Transverse colon (tissue), 4 donors: ENCODE data around the gene STX12. TPM values are rescaled to one million over a fixed set of nuclear protein-coding genes. Genes with fewer than 3 reads are reported as not detected.

Experiments
- DNase-seq: peaks from one replicate; pipeline ENCODE4 v3.0.0-alpha.2; 2019
- H3K27ac ChIP-seq, 4 donors: fragments of 200-600 bp; sonication (generic); 2 replicates each; pipeline ENCODE4 v1.5.1; 2016 to 2018; ENCODE audit warnings: inconsistent platforms in 4 of 4
- H3K27me3 ChIP-seq: fragments of 200-600 bp; sonication (generic); 2 replicates; pipeline ENCODE4 v1.5.1; 2017; ENCODE audit warnings: inconsistent platforms
- H3K36me3 ChIP-seq, 4 donors: fragments of 200-600 bp; sonication (generic); 2 replicates each; pipeline ENCODE4 v1.5.1; 2017 to 2019; ENCODE audit warnings: inconsistent platforms in 4 of 4
- H3K4me1 ChIP-seq, 4 donors: fragments of 200-600 bp; sonication (generic); 2 replicates each; pipeline ENCODE4 v1.5.1; 2017 to 2020; ENCODE audit warnings: inconsistent platforms in 4 of 4
- H3K4me3 ChIP-seq, 4 donors: fragments of 200-600 bp; sonication (generic); 1 replicate in 1 of 4; 2 replicates in 3 of 4; pipeline versions ENCODE4 v1.5.1 to v1.6.1; 2017 to 2019; ENCODE audit warnings: inconsistent platforms in 4 of 4
- H3K9me3 ChIP-seq, 2 donors: fragments of 200-600 bp; sonication (generic); 2 replicates each; pipeline ENCODE4 v1.5.1; 2017 to 2019; ENCODE audit warnings: inconsistent platforms in 2 of 2
- CTCF ChIP-seq, 5 experiments: fragments of 200-600 bp in 3 of 5; fragments of 450-650 bp in 2 of 5; sonication (generic) in 3 of 5; IDR thresholded peaks; 1 replicate in 2 of 5; 2 replicates in 3 of 5; pipeline ENCODE4 v1.5.1; 2016 to 2017; ENCODE audit warnings: antibody characterized with exemption in 5 of 5, inconsistent platforms in 3 of 5, mild to moderate bottlenecking in 2 of 5, moderate library complexity in 1 of 5
- EP300 ChIP-seq: sonication (generic); formaldehyde crosslinking; IDR thresholded peaks from one replicate; pipeline ENCODE4 v1.6.1; 2017; ENCODE audit warnings: antibody characterized with exemption, low read depth
- POLR2A ChIP-seq: fragments of 450-650 bp; IDR thresholded peaks from one replicate; pipeline ENCODE4 v1.6.1; 2016; ENCODE audit warnings: antibody characterized with exemption, mild to moderate bottlenecking, moderate library complexity
- POLR2AphosphoS5 ChIP-seq, 3 donors: sonication (generic); formaldehyde crosslinking; IDR thresholded peaks; one replicate each; pipeline ENCODE4 v1.6.1; 2016; ENCODE audit warnings: antibody characterized with exemption in 3 of 3
- WGBS, 2 donors: methylation state at CpG; one replicate each; pipeline ENCODE4 v1.1.5; 2018; ENCODE audit warnings: low coverage in 1 of 2; 5-methylcytosine and 5-hydroxymethylcytosine counted together
- in situ Hi-C, 4 donors: fragments of 200-750 bp; cut with MboI; loops; one replicate each; pipeline versions ENCODE4 v1.15.0 to v1.15.1; 2017; ENCODE audit warnings: low sequenced_read_pairs in 3 of 4, low pct_ligation_motif_present in 1 of 4, low pct_unique_long_range_greater_than_20kb in 1 of 4
- intact Hi-C: fragments of 100-400 bp; cut with DNase I; formaldehyde crosslinking; loops from one replicate; pipeline ENCODE4 v1.15.1; 2023; ENCODE audit warnings: low total_unique reads
- total RNA-seq, 4 donors: library from RNA; depleted of rRNA; stranded (reverse); fragments of >200 nt; gene quantifications; one replicate each; pipeline ENCODE4 v1.1.0, GENCODE V29; 2016

Gene STX12
- total RNA-seq, 4 donors from 2014 or later: 11.3 to 65.3 (median 47.6) TPM

DNA sequence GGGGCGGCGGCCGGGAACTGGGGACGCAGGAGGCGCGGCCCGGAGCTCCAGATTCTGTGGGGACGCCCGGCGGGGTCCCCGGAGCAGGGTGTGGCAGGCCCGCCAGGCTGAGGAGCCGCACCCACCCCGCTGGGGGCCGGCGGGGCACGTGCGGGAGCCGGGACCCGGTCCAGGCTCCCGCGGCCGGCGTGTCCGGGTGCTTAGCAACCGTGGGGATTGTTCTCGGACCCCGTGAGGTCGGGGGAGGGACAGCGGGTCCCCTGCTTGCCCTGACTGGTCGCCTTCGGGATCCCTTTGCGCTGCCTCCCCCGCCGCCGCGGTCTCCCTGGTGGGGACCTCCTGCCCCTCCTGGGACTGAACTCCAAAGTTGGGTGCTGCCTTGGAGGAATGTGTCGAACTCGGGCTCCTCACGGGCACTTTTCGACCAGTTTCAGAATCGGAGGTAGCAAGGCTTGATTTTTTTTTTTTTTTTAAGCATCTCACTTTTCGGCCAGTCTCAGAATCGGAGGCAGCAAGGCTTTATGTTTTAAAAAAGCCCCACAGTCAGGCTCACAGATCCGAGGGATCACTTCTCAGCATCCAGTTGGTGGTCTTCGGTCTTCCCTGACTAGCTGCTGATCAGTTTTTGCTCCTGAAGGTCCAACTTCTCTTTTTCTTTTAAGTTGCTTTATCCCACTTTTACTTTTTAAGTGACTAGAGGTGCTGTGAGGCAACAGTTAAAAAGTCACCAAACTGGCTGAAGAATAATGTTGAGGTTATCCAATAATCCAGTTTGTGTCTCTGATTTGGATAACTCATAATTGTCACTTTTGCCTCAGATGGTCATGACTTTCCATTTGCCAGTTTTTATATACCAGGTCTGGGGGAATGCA, 46.6 kb upstream of the STX12 start:
- intact Hi-C loops: loop anchor here (10.0 kb wide), 1 partner anchor 52 kb away; the partner anchor contains the start of gene IFI6
- H3K4me1 ChIP-seq: peaks cover 4 to 24% (median 15%) of the 10 kb centered on the region in 4 donors
- no peaks in the 10 kb centered on the region for H3K9me3 ChIP-seq
- 1% methylated on average over 44 of the region's 46 CpGs; no CpG with 5 or more reads in 1 of the 2 donors for WGBS, 2 donors
- in situ Hi-C loops: loop anchor here in 1 of 4 donors (10.0 kb wide), 1 partner anchor 52 kb away; the partner anchor contains the start of gene IFI6
- peak; percentile 54 for DNase-seq
- no peaks in the 10 kb centered on the region for H3K27me3 ChIP-seq
- peaks cover 0 to 8% (median 0%) of the 10 kb centered on the region in 4 donors for H3K36me3 ChIP-seq
- peak overlapping the region; percentile 96 to 100 (median 98) for H3K27ac ChIP-seq
- TF ChIP-seq POLR2AphosphoS5 (IDR thresholded peaks at IDR 0.05): no peak
- TF ChIP-seq CTCF (IDR thresholded peaks at IDR 0.05): no peak
- no peak for TF ChIP-seq EP300
- TF ChIP-seq POLR2A: no peak
- H3K4me3 ChIP-seq: peak overlapping the region; percentile 89 to 100 (median 94)

DNA sequence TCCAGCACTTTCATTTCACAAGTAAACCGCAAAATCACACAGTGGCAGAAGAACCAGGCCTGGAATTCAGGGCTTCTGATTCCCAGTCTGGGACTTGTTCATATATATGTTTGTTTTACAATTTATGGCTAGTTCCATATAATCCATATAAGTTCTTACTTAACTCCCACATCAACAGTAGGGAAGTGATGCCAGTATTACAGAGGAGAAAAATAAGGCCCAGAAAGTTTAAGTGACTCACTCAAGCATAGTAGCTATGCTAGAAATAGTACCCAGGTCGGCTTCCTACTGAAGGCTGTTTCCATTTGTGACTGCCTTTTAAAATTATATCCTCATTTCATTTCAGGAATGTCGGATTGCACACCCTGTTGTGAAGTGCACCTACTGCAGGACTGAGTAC, 45.9 kb upstream of the STX12 start:
- Histone ChIP-seq H3K27ac (peak overlapping the region; percentile 96 to 100 (median 98)), H3K4me3 (peak overlapping the region in 2 of 4 donors; percentile 89 to 100), H3K27me3 (no peaks in the 10 kb centered on the region), H3K36me3 (peaks cover 0 to 8% (median 0%) of the 10 kb centered on the region in 4 donors), H3K9me3 (no peaks in the 10 kb centered on the region), H3K4me1 (peaks cover 4 to 24% (median 15%) of the 10 kb centered on the region in 4 donors)
- intact Hi-C loops: loop anchor here (10.0 kb wide), 1 partner anchor 52 kb away; the partner anchor contains the start of gene IFI6
- in situ Hi-C loops: loop anchor here in 1 of 4 donors (10.0 kb wide), 1 partner anchor 52 kb away; the partner anchor contains the start of gene IFI6
- WGBS, 2 donors: 58 to 68% methylated on average over 3 of the region's 3 CpGs
- TF ChIP-seq EP300 (no peak), POLR2A (no peak), CTCF (IDR thresholded peaks at IDR 0.05) (no peak), POLR2AphosphoS5 (IDR thresholded peaks at IDR 0.05) (no peak)
- DNase-seq: no peak

GRCh38 chr1:27736252-27736651, 36.8 kb upstream of the STX12 start:
- peaks cover 0 to 36% (median 13%) of the 10 kb centered on the region in 4 donors for H3K36me3 ChIP-seq
- TF ChIP-seq CTCF (IDR thresholded peaks at IDR 0.05) (no peak), EP300 (no peak), POLR2AphosphoS5 (IDR thresholded peaks at IDR 0.05) (no peak)
- H3K27me3 ChIP-seq: no peaks in the 10 kb centered on the region
- intact Hi-C loops: no loop called here
- no peak overlapping the region for H3K27ac ChIP-seq
- in situ Hi-C loops: no loop called here
- DNase-seq: no peak
- 90 to 96% methylated on average over 3 of the region's 3 CpGs for WGBS, 2 donors
- H3K4me1 ChIP-seq: no peaks in the 10 kb centered on the region
- no peak overlapping the region for H3K4me3 ChIP-seq
- H3K9me3 ChIP-seq: no peaks in the 10 kb centered on the region

GRCh38 chr1:27741121-27741520, 31.9 kb upstream of the STX12 start:
- TF ChIP-seq POLR2A: no peak
- TF ChIP-seq CTCF (IDR thresholded peaks at IDR 0.05): no peak
- no peak for TF ChIP-seq EP300
- TF ChIP-seq POLR2AphosphoS5 (IDR thresholded peaks at IDR 0.05): no peak
- no peak for DNase-seq
- in situ Hi-C loops (no loop called here), intact Hi-C loops (no loop called here)
- peaks cover 0 to 34% (median 10%) of the 10 kb centered on the region in 4 donors for H3K36me3 ChIP-seq
- H3K4me3 ChIP-seq: no peak overlapping the region
- no peaks in the 10 kb centered on the region for H3K9me3 ChIP-seq
- WGBS, 2 donors: 85 to 96% methylated on average over 4 to 6 of the region's 6 CpGs
- H3K27ac ChIP-seq: no peak overlapping the region
- H3K27me3 ChIP-seq: no peaks in the 10 kb centered on the region
- H3K4me1 ChIP-seq: no peaks in the 10 kb centered on the region
